Gastroesophageal sphincter (tissue), 4 donors: ENCODE results near the gene ITGA5. TPM values are rescaled to one million over a fixed set of nuclear protein-coding genes. Genes with fewer than 3 reads are reported as not detected.
A peak's percentile ranks its signal among the peaks of the same experiment; 100 is the strongest.

Source experiments
- ATAC-seq: fragments of 150-250 bp; one replicate; pipeline ENCODE4 v1.9.1; 2016; ENCODE audit warnings: mild to moderate bottlenecking, moderate library complexity
- H3K27ac ChIP-seq, 4 donors: fragments of 200-600 bp; sonication (generic) in 3 of 4; 1 replicate in 3 of 4; 2 replicates in 1 of 4; pipeline ENCODE4 v1.5.1; 2016 to 2019
- H3K27me3 ChIP-seq: fragments of 200-600 bp; sonication (generic); one replicate; pipeline ENCODE4 v1.5.1; 2019
- H3K36me3 ChIP-seq, 2 donors: fragments of 200-600 bp; sonication (generic); one replicate each; pipeline ENCODE4 v1.5.1; 2019; ENCODE audit warnings: control low read depth in 1 of 2
- H3K4me1 ChIP-seq, 3 donors: fragments of 200-600 bp; sonication (generic); 1 replicate in 2 of 3; 2 replicates in 1 of 3; pipeline ENCODE4 v1.5.1; 2016 to 2019; ENCODE audit warnings: control low read depth in 2 of 3
- H3K4me3 ChIP-seq, 2 donors: fragments of 200-600 bp; sonication (generic); one replicate each; pipeline ENCODE4 v1.5.1; 2019; ENCODE audit warnings: mild to moderate bottlenecking in 1 of 2, moderate library complexity in 1 of 2
- H3K9me3 ChIP-seq, 3 donors: fragments of 200-600 bp; sonication (generic); one replicate each; pipeline ENCODE4 v1.5.1; 2017 to 2019; ENCODE audit warnings: control low read depth in 2 of 3
- CTCF ChIP-seq, 4 experiments: fragments of 200-600 bp in 2 of 4; fragments of 450-650 bp in 2 of 4; sonication (generic) in 1 of 4; IDR thresholded peaks; one replicate each; pipeline ENCODE4 v1.5.1; 2017 to 2019; ENCODE audit warnings: antibody characterized with exemption in 4 of 4, mild to moderate bottlenecking in 2 of 4, moderate library complexity in 2 of 4
- EP300 ChIP-seq: sonication (generic); formaldehyde crosslinking; IDR thresholded peaks from one replicate; pipeline ENCODE4 v1.6.1; 2017; ENCODE audit warnings: antibody characterized with exemption, mild to moderate bottlenecking
- POLR2A ChIP-seq, 2 donors: fragments of 450-650 bp; IDR thresholded peaks; one replicate each; pipeline ENCODE4 v1.6.1; 2017; ENCODE audit warnings: antibody characterized with exemption in 2 of 2, mild to moderate bottlenecking in 2 of 2, moderate library complexity in 1 of 2
- POLR2AphosphoS5 ChIP-seq: sonication (generic); formaldehyde crosslinking; IDR thresholded peaks from one replicate; pipeline ENCODE4 v1.6.1; 2017; ENCODE audit warnings: antibody characterized with exemption
- WGBS, 2 donors: methylation state at CpG; one replicate each; pipeline ENCODE4 v1.1.5; 2018; ENCODE audit warnings: low coverage in 1 of 2; 5-methylcytosine and 5-hydroxymethylcytosine counted together
- total RNA-seq, 4 donors: library from RNA; depleted of rRNA; stranded (reverse); fragments of >200 nt; gene quantifications; one replicate each; pipeline ENCODE4 v1.1.0, GENCODE V29; 2016

The ITGA5 gene
- total RNA-seq, 4 donors from 2014 or later: 141 to 908 (median 220) TPM

DNA sequence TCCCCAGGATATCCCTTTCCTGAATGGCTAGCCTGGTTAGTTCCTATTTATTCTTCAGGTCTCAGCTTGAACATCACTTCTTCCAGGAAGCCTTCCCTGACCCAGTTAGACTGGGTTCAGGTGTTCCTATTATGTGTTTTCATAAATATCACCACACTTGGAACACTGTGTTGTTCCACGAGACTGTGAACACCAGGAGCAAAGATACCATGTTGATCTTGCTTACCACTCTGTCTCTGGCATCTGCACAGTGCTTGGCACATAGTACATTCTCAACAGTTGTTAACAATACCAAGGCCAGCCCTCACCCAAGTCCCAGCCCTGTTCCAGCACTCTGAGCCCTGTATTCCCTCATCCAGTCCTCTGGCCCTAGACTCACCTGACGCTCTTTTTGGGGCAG is 20.8 kb downstream of the ITGA5 start:
- TF ChIP-seq CTCF (IDR thresholded peaks at IDR 0.05) (no peak), POLR2AphosphoS5 (no peak), EP300 (no peak), POLR2A (IDR thresholded peaks at IDR 0.05) (no peak)
- H3K36me3 ChIP-seq: peaks cover 2 to 100% of the 10 kb centered on the region in 2 donors
- WGBS, 2 donors: 100% methylated on average over 2 of the region's 2 CpGs; no CpG with 5 or more reads in 1 of the 2 donors
- no peaks in the 10 kb centered on the region for H3K27me3 ChIP-seq
- peak overlapping the region in 2 of 4 donors; percentile 14 to 19 for H3K27ac ChIP-seq
- H3K9me3 ChIP-seq: no peaks in the 10 kb centered on the region
- no peak for ATAC-seq
- H3K4me3 ChIP-seq: no peak overlapping the region
- peaks cover 0 to 4% (median 0%) of the 10 kb centered on the region in 3 donors for H3K4me1 ChIP-seq

DNA sequence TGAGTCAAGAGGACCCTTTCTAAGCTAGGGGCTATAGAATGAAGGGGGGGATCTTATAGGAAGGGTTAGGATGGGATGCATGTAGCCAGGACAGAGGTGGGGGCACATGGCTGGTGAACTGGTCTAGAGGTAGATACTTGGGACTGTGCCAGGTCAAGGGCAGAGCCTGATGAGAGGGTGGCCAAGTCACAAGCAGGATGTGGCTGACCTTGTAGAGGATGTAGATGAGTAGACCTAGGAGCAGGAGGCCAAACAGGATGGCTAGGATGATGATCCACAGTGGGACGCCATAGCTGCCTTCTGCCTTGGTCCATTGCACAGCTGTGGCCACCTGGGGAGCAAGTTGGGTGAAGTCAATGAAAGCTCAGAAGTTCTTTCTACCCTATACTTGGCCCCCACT is 21.9 kb downstream of the ITGA5 start:
- no peak for TF ChIP-seq CTCF (IDR thresholded peaks at IDR 0.05)
- no peak for TF ChIP-seq POLR2A (IDR thresholded peaks at IDR 0.05)
- no peak for TF ChIP-seq EP300
- TF ChIP-seq POLR2AphosphoS5: peak; percentile 44
- ATAC-seq: no peak
- H3K9me3 ChIP-seq: no peaks in the 10 kb centered on the region
- H3K4me1 ChIP-seq: peaks cover 0 to 10% (median 0%) of the 10 kb centered on the region in 3 donors
- no peak overlapping the region for H3K27ac ChIP-seq
- peaks cover 2 to 90% of the 10 kb centered on the region in 2 donors for H3K36me3 ChIP-seq
- WGBS, 2 donors: 67 to 71% methylated on average over 1 of the region's 1 CpG
- H3K27me3 ChIP-seq: no peaks in the 10 kb centered on the region
- no peak overlapping the region for H3K4me3 ChIP-seq

GRCh38 chr12:54395545-54395944 is 23.5 kb downstream of the ITGA5 start:
- TF ChIP-seq POLR2AphosphoS5 (peak; percentile 1), POLR2A (IDR thresholded peaks at IDR 0.05) (no peak)
- peaks cover 2 to 74% of the 10 kb centered on the region in 2 donors for H3K36me3 ChIP-seq

GRCh38 chr12:54394986-54395385 is 24.1 kb downstream of the ITGA5 start:
- no peak for ATAC-seq
- Histone ChIP-seq H3K4me3 (no peak overlapping the region), H3K27me3 (no peaks in the 10 kb centered on the region), H3K9me3 (no peaks in the 10 kb centered on the region), H3K36me3 (peaks cover 2 to 68% of the 10 kb centered on the region in 2 donors), H3K27ac (no peak overlapping the region), H3K4me1 (peaks cover 0 to 26% (median 4%) of the 10 kb centered on the region in 3 donors)
- 100% methylated on average over 1 of the region's 1 CpG; no CpG with 5 or more reads in 1 of the 2 donors for WGBS, 2 donors
- TF ChIP-seq CTCF (IDR thresholded peaks at IDR 0.05) (no peak), EP300 (no peak), POLR2AphosphoS5 (no peak), POLR2A (IDR thresholded peaks at IDR 0.05) (no peak)

More at GRCh38 chr12:54395545-54395944, 23.5 kb downstream of the ITGA5 start:
- Histone ChIP-seq H3K9me3 (no peaks in the 10 kb centered on the region), H3K4me3 (no peak overlapping the region), H3K27me3 (no peaks in the 10 kb centered on the region), H3K4me1 (peaks cover 0 to 25% (median 4%) of the 10 kb centered on the region in 3 donors), H3K27ac (no peak overlapping the region)
- ATAC-seq: no peak

GRCh38 chr12:54394281-54394719 is 24.8 kb downstream of the ITGA5 start:
- Histone ChIP-seq H3K4me3 (no peak overlapping the region), H3K4me1 (peaks cover 0 to 21% (median 4%) of the 10 kb centered on the region in 3 donors), H3K36me3 (peaks cover 2 to 62% of the 10 kb centered on the region in 2 donors), H3K27me3 (no peaks in the 10 kb centered on the region), H3K9me3 (no peaks in the 10 kb centered on the region), H3K27ac (peak overlapping the region in 1 of 4 donors; percentile 38)
- peak; percentile 19 for TF ChIP-seq POLR2AphosphoS5
- no peak for TF ChIP-seq EP300
- TF ChIP-seq CTCF (IDR thresholded peaks at IDR 0.05): peak in 3 of 4 experiments; percentile 61 to 68 (median 61)
- TF ChIP-seq POLR2A (IDR thresholded peaks at IDR 0.05): no peak
- 27 to 39% methylated on average over 4 of the region's 4 CpGs for WGBS, 2 donors
- peak; percentile 34 for ATAC-seq
